HEK293T (cell line): ENCODE data around the gene KMT2A.

Source experiments
- ARNT ChIP-seq: fragments of 450-650 bp; IDR thresholded peaks from 2 replicates; pipeline ENCODE4 v1.6.1; 2017; ENCODE audit warnings: mild to moderate bottlenecking
- BHLHE40 ChIP-seq: fragments of 450-650 bp; IDR thresholded peaks from 2 replicates; pipeline ENCODE4 v1.6.1; 2016; ENCODE audit warnings: mild to moderate bottlenecking, moderate library complexity, borderline replicate concordance
- ELF4 ChIP-seq: fragments of 450-650 bp; IDR thresholded peaks from 2 replicates; pipeline ENCODE4 v1.6.1; 2017; ENCODE audit warnings: antibody characterized with exemption
- FOXA1 ChIP-seq: fragments of 450-650 bp; IDR thresholded peaks from 2 replicates; pipeline ENCODE4 v1.6.1; 2016; ENCODE audit warnings: mild to moderate bottlenecking
- FOXM1 ChIP-seq: fragments of 450-650 bp; IDR thresholded peaks from 2 replicates; pipeline ENCODE4 v1.6.1; 2017; ENCODE audit warnings: mild to moderate bottlenecking, borderline replicate concordance
- L3MBTL2 ChIP-seq: fragments of 450-650 bp; conservative IDR thresholded peaks from 2 replicates; pipeline ENCODE4 v1.6.1; 2016; ENCODE audit warnings: mild to moderate bottlenecking
- PKNOX1 ChIP-seq: fragments of 450-650 bp; IDR thresholded peaks from 2 replicates; pipeline ENCODE4 v1.6.1; 2016
- SP1 ChIP-seq: fragments of 450-650 bp; IDR thresholded peaks from 2 replicates; pipeline ENCODE4 v1.6.1; 2017
- SUZ12 ChIP-seq: fragments of 450-650 bp; IDR thresholded peaks from 2 replicates; pipeline ENCODE4 v1.6.1; 2016; ENCODE audit warnings: mild to moderate bottlenecking
- TARDBP ChIP-seq: fragments of 450-650 bp; IDR thresholded peaks from 2 replicates; pipeline ENCODE4 v1.6.1; 2016
- ZNF384 ChIP-seq: fragments of 450-650 bp; IDR thresholded peaks from 2 replicates; pipeline ENCODE4 v1.6.1; 2016

DNA sequence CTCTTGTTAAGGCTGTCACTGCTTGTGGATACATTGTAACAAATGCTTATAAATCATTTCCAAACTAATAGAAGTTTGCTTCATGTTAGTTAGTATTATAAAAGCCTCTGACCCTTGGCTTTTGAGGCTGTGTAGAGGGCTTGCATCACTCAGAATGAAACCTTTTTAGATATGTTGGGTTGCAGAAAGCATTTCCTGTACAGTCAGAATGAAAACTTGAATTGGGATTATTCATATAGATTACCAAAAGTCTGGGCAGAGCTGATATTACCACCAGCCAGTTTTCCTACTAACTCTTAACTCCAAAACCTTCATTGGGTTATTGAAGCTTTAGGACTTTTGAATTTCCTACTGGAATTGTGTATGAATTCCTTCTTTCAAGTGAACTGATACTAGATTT is 12.0 kb downstream of the KMT2A start:
- TF ChIP-seq L3MBTL2: no peak
- TF ChIP-seq ELF4: no peak
- no peak for TF ChIP-seq FOXA1
- TF ChIP-seq SP1: no peak
- TF ChIP-seq SUZ12: no peak
- no peak for TF ChIP-seq TARDBP
- no peak for TF ChIP-seq ZNF384
- TF ChIP-seq FOXM1: no peak
- no peak for TF ChIP-seq BHLHE40
- TF ChIP-seq PKNOX1: no peak
- TF ChIP-seq ARNT: no peak
